VCaP (cell line): ENCODE measurements around the gene GMDS.

Experiments
- H3K27ac ChIP-seq: fragments of 450-650 bp; 2 replicates; pipeline ENCODE4 v1.5.1; 2017
- CTCF ChIP-seq: fragments of 450-650 bp; conservative IDR thresholded peaks from 2 replicates; pipeline ENCODE4 v1.5.1; 2017; ENCODE audit warnings: mild to moderate bottlenecking, moderate library complexity

The GMDS gene

GRCh38 chr6:1993042-1993441 is 252.4 kb downstream of the GMDS start:
- no peak overlapping the region for H3K27ac ChIP-seq
- TF ChIP-seq CTCF: no peak

GRCh38 chr6:1991332-1991878 is 254.0 kb downstream of the GMDS start:
- H3K27ac ChIP-seq: no peak overlapping the region
- TF ChIP-seq CTCF: no peak

DNA sequence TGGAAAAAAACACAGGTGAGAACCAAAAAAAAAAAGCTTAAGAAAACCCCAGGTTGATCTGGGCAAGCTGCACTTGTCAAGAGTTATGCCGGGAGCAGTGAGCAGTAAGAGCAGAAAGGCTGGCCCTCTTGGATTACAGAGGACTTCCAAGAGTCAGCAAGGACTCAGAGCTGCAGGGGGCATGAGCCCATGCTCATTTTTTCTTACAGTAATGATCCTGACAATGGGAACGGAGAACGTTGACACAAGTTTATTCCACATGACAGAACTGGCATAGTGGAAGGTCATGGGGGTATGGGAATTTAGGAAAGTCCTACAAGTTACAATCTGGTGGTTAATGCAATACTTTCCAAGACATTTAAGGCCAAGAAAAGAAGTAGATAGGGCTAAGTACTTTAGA is 256.6 kb downstream of the GMDS start:
- H3K27ac ChIP-seq: no peak overlapping the region
- TF ChIP-seq CTCF: no peak

DNA sequence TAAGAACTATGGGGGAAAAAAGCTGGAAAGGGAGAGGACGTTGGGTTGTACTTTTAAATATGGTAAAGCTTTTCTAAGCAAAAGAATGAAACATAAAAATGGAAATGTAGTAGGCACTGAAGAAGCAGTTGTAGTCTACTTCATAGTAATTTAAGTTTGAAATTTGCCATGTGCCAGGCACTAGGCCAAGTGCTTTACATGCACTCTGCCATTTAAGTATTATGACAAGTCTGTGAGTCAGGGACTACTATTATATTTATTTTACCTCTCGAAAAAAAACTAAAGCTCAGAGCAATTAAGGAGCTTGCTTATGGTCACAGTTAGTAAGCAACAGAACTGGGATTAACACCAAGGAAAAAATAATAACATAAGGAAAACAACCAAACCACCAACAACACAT is 257.8 kb downstream of the GMDS start:
- TF ChIP-seq CTCF: no peak
- H3K27ac ChIP-seq: no peak overlapping the region

GRCh38 chr6:1986454-1987243 is 258.8 kb downstream of the GMDS start:
- TF ChIP-seq CTCF: no peak
- H3K27ac ChIP-seq: no peak overlapping the region

GRCh38 chr6:1984346-1984994 is 260.9 kb downstream of the GMDS start:
- no peak for TF ChIP-seq CTCF
- H3K27ac ChIP-seq: no peak overlapping the region

DNA sequence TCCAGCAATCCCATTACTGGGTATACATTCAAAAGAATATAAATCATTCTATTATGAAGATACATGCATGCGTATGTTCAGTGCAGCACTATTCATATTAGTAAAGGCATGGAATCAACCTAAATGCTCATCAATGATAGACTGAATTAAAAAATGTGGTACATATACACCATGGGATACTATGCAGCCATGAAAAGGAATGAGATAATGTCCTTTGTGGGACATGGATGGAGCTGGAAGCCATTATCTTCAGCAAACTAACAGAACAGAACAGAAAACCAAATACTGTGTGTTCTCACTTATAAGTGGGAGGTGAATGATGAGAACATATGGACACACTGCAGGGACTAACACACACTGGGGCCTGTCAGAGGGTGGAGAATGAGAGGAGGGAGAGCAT is 261.6 kb downstream of the GMDS start:
- no peak overlapping the region for H3K27ac ChIP-seq
- no peak for TF ChIP-seq CTCF
